Right ventricle myocardium superior (tissue), 1 donor: ENCODE results near the gene SHQ1. TPM values are rescaled to one million over a fixed set of nuclear protein-coding genes. Genes with fewer than 3 reads are reported as not detected.
"Not testable (repeated sequence)": the region's sequence is repeated elsewhere in the genome, so short reads cannot be mapped to it uniquely, and the experiment has no call there.

Experiments used
- ATAC-seq: fragments of 200-7000 bp; cut with Tn5 transposase; one replicate; pipeline ENCODE4 v1.9.1; 2020; ENCODE audit warnings: mild to moderate bottlenecking; ENCODE audit not compliant: poor library complexity
- DNase-seq: peaks from one replicate; pipeline ENCODE4 v3.0.0-alpha.2; 2020
- intact Hi-C: fragments of 100-400 bp; cut with DNase I; formaldehyde crosslinking; loops from one replicate; pipeline ENCODE4 v1.11.2; 2022
- total RNA-seq: library from RNA; stranded (reverse); fragmentation: NEBNext Ultra II Directional; extraction: Animal tissue kit (Norgen Biotek cat#: 25700); gene quantifications from one replicate; pipeline ENCODE4 v1.2.1, GENCODE V29; 2021
- donor health status: DM: no; HTN: yes; CAD: no; lungs with severe emphysema.

The SHQ1 gene
- total RNA-seq, 1 donor from 2014 or later = 15.1 TPM

DNA sequence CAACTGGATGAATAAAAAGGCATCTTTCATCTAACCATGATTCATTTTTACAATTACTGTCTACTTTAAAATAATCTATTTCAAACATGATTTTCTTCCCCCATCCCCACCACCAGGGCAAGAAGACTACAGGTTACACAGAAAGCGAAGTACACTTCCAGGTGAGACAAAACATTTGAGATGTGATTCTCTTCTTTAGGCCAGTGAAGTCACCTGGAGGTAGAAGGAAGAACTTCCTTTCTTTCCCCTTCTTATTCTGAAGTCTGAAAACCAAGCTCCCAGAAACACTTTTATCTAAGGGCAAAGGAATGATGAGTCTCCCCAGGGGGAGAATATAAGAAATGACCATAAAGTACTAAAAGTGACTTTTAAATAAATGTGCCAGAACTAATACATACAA is 36.7 kb downstream of the SHQ1 start:
- no peak for DNase-seq
- no peak for ATAC-seq
- intact Hi-C loops = loop anchor here (10.0 kb wide), 1 partner anchor 857 kb away; no protein-coding TSS in a partner anchor

DNA sequence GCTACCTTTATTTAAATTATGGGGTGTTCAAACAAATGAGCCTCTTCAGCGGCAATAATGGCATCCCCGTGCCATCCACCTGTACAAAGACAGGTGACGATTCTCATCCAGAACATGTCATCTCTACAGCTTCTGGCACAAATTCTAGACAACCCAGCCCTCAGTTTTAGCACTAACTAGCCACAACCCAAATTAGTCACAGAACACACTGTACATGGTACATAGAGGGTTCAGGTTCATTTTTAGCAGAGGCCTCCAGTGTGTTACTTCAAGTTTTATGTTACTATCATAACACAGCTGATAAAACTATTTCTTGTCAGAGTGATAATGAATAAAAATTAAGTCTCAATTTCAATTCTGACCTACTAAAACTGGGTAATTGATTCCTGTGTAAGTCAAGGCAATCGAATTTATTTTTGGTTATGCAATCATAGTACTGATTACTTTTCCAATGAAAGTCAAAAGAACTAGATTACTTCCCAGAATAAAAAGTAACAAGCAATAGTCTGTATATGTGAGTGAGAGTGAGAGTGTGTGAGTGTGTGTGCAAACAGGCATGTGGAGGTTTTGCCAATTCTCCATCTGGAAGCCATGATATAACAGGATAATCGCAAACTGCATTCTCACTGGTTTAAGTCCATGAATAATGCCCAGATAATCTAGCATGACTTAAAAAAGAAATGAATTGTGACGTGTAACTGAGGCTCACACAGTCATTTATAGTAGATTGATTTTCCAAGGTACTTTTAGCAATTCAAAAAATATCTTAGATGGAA is 37.4 kb downstream of the SHQ1 start:
- ATAC-seq = no peak
- no peak for DNase-seq
- intact Hi-C loops = loop anchor here (10.0 kb wide), 1 partner anchor 856 kb away; no protein-coding TSS in a partner anchor

DNA sequence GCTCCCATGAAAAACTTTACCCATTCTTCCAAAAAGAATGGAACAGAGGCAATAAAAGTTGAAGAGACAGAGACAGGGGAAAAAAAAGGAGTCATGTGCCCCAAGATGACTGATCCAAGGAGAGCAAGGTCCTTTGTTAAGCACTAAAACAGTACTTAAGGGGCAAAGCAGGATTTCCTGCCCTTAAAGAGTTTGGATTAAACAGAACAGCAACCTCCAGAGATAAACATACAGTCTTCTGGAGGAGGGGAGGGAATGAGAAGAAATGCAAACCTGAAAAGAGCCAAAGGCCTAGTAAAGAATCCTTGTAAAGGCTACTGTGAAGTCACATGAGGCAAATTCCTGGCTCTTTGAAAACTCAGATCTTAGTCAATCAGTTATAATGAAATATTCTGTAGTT is 38.2 kb downstream of the SHQ1 start:
- DNase-seq = no peak
- intact Hi-C loops = loop anchor here (10.0 kb wide), 1 partner anchor 855 kb away; no protein-coding TSS in a partner anchor
- ATAC-seq = no peak

DNA sequence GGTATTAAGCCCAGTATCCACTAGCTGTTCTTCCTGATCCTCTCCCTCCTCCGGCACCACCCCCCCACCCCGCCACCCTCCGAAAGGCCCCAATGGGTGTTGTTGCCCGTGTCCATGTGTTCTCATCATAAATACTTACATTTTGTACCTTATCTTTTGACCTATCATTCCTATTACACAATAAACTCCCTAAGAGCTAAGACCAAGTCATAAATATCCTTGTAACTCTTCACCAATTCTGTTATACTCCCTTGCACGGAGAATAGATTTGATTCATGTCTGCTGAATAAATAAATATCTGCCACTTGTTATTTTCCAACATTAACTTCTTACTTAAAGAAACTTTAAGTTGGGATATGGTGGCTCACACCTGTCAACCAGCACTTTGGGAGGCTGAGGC is 43.9 kb downstream of the SHQ1 start:
- no peak for DNase-seq
- intact Hi-C loops = no loop called here
- no peak for ATAC-seq

DNA sequence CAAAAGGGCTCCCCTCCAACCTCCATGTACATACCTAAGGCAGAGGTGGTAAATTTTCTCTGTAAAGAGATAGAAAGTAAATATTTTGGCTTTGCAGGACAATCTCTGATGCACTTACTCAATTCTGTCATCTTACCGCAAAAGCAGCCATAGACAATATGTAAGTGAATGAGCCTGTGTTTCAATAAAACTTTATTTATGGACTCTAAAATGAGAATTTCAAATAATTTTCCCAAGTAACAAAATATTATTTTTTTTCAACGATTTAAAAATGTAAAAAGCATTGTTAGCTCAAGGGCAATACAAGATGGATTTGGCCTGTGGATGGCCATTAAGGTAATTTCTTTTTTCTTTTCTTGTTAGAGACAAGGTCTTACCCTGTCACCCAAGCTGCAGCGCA is 44.7 kb downstream of the SHQ1 start:
- DNase-seq (no peak), ATAC-seq (no peak)
- intact Hi-C loops = no loop called here

- intact Hi-C loops = no loop called here
- ATAC-seq (no peak), DNase-seq (no peak)
Observed at GRCh38 chr3:72802001-72802400, 46.2 kb downstream of the SHQ1 start.

- no peak for ATAC-seq
- intact Hi-C loops = no loop called here
- no peak for DNase-seq
Observed at GRCh38 chr3:72800869-72801268, 47.4 kb downstream of the SHQ1 start.

GRCh38 chr3:72798552-72799195 is 49.6 kb downstream of the SHQ1 start:
- intact Hi-C loops = no loop called here
- DNase-seq (no peak), ATAC-seq (no peak)

GRCh38 chr3:72797773-72798543 is 50.3 kb downstream of the SHQ1 start:
- intact Hi-C loops = no loop called here
- DNase-seq (peak; percentile 67), ATAC-seq (peak; percentile 89)

- ATAC-seq = no peak
- no peak for DNase-seq
- intact Hi-C loops = no loop called here
Observed at GRCh38 chr3:72794079-72794478, 54.2 kb downstream of the SHQ1 start.

GRCh38 chr3:72791161-72791560 is 57.1 kb downstream of the SHQ1 start:
- intact Hi-C loops = no loop called here
- ATAC-seq = no peak
- no peak for DNase-seq

DNA sequence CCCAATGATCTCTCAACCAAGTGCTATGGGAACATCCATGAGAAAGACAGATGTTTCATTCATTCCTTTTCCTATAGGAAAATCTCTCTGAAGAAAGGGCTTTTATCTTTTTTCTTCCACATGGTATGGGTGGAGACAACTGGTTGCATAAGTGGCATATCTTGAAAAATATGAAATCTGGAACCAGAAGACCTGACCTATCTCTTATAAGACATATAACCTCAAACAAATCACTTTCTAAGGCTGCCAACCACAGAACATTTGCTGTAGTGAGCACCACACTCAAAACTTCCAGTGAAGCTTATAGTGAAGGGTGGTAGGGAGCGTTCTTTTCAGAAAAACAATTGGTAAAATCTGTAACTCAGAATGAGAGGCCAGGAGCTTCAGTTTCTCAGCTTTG is 58.5 kb downstream of the SHQ1 start:
- ATAC-seq (no peak), DNase-seq (no peak)
- intact Hi-C loops = no loop called here

DNA sequence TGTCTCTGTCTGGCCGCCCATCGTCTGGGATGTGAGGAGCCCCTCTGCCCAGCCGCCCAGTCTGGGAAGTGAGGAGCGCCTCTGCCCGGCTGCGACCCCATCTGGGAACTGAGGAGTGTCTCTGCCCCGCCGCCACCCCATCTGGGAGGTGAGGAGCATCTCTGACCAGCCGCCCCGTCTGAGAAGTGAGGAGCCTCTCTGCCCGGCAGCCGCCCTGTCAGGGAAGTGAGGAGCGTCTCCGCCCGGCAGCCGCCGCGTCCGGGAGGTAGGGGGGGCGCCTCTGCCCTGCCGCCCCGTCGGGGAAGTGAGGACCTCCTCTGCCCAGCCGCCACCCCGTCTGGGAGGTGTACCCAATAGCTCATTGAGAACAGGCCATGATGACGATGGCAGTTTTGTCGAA is 60.0 kb downstream of the SHQ1 start:
- ATAC-seq, DNase-seq, intact Hi-C loops: not testable (repeated sequence)

DNA sequence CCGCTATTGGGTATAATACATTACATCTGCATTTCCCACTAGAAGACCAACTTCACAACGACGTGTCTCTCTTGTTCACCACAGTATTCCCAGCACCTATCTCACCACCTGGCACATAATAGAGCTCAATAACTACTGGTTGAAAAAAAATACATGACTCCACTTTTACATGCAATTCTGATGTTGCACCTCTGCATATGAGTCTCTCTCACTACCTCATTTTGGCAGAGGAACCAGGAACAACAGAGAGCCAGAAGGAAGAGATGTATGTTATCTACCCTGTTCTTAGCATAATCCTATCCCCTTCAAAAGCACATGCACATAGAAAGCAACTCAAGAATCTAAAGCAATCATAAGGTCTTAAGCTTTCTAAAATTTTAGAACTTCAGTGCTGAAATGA is 61.6 kb downstream of the SHQ1 start:
- intact Hi-C loops = no loop called here
- ATAC-seq (no peak), DNase-seq (no peak)

- DNase-seq = no peak
- intact Hi-C loops = no loop called here
- no peak for ATAC-seq
Observed at GRCh38 chr3:72784226-72784625, 64.0 kb downstream of the SHQ1 start.

DNA sequence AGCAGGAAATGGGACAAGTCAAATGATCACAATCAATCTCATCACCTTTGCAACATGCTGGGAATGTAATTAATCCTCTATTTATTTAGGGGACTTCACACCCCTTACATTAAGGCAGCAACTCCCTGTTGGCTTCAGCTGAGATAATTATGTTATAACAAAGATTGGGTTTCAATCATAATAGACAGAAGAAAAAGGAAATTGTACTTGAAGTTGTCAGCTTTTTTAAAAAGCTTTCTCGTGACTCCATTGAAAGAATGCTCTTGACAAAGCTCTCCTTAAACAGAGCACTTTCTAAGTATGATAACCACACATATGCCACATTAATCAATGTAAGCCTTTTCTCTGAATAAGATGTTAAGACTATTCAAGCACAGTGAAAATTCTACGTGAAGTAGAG is 65.7 kb downstream of the SHQ1 start:
- no peak for ATAC-seq
- intact Hi-C loops = no loop called here
- no peak for DNase-seq

GRCh38 chr3:72769758-72770540 is 78.3 kb downstream of the SHQ1 start:
- ATAC-seq (no peak), DNase-seq (no peak)
- intact Hi-C loops = no loop called here

- DNase-seq = no peak
- intact Hi-C loops = no loop called here
- ATAC-seq = no peak
Observed at GRCh38 chr3:72768936-72769335, 79.3 kb downstream of the SHQ1 start.

GRCh38 chr3:72768481-72768880 is 79.8 kb downstream of the SHQ1 start:
- DNase-seq = no peak
- no peak for ATAC-seq
- intact Hi-C loops = no loop called here
